Retinal pigment epithelial cell (primary cell): ENCODE data around the gene EYA4.

Experiments
- DNase-seq: peaks from one replicate; pipeline ENCODE4 v3.0.0-alpha.2; 2010; ENCODE audit warnings: low read depth
- H3K4me3 ChIP-seq: 2 replicates; pipeline ENCODE4 v1.5.1; 2011; ENCODE audit warnings: mild to moderate bottlenecking, low read length, control low read depth, moderate library complexity
- TF ChIP-seq, protein P1 (sequence below): conservative IDR thresholded peaks from 2 replicates; pipeline ENCODE4 v1.5.1; 2011; ENCODE audit warnings: low read depth, low read length, control low read depth, inconsistent platforms

Gene EYA4

DNA sequence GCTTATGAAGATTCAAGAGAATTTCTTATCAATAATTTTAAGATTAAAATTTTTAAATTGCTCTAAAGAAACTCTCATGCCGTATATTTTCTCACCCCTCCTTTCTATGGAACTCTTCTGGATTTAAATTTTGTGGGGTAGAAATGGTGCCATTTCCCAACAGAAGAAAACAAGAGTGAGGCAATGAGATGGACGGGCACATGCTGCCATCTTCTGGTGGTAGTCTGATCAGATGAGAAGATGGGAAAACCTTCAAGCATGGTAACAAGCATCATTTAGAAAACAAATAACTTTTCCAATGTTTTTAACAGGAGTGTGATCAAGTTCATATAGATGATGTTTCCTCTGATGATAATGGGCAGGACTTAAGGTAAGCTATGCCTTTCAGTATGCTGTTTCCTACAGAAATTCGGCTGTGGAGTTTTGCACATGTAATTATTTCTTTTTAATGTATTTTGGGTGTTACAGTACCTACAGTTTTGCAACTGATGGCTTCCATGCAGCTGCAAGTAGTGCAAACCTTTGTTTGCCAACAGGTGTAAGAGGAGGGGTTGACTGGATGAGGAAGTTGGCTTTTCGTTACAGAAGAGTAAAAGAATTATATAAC is 271.4 kb downstream of the EYA4 start:
- TF ChIP-seq, protein P1, sequence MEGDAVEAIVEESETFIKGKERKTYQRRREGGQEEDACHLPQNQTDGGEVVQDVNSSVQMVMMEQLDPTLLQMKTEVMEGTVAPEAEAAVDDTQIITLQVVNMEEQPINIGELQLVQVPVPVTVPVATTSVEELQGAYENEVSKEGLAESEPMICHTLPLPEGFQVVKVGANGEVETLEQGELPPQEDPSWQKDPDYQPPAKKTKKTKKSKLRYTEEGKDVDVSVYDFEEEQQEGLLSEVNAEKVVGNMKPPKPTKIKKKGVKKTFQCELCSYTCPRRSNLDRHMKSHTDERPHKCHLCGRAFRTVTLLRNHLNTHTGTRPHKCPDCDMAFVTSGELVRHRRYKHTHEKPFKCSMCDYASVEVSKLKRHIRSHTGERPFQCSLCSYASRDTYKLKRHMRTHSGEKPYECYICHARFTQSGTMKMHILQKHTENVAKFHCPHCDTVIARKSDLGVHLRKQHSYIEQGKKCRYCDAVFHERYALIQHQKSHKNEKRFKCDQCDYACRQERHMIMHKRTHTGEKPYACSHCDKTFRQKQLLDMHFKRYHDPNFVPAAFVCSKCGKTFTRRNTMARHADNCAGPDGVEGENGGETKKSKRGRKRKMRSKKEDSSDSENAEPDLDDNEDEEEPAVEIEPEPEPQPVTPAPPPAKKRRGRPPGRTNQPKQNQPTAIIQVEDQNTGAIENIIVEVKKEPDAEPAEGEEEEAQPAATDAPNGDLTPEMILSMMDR, result peak; percentile 73
- H3K4me3 ChIP-seq, result no peak overlapping the region
- no peak for DNase-seq

DNA sequence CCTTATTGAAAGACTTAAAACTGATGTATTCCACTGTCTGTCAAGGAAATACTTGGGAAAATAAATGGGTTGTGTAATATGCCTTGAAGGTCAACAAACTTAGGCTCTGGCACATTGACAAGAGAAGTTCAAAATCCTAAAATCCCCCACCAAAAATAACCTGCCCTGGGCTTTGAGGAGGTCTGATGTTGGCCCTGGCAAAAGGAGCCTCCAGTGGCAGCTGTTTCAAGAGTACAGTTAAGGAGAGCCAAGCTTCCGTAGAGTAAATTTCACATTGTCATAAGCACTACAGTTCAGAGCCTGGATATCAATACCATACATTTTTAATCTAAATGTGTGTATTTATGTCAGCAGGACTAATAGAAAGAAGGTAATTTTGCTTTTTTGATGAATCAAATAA is 282.7 kb downstream of the EYA4 start:
- TF ChIP-seq, protein P1, result no peak
- no peak overlapping the region for H3K4me3 ChIP-seq
- DNase-seq, result no peak

DNA sequence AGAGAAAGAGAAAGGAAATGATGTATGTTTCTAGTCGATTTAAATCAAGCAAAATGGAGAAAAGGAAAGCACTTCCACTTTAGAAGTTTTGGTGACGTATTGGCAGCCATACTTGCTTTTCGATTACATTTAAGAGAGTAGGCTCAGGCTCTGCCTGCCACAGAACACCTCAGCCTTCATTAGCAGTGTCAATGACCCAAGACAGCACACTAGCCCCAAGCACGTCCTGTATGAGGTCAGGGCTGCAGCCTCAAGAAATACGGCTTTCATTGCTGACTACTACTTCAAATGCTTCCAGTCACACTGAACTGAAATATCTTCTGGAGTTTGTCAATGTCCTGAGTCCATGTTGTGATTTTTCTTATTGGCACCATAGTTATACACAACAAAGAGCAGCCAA is 285.3 kb downstream of the EYA4 start:
- no peak overlapping the region for H3K4me3 ChIP-seq
- no peak for DNase-seq
- TF ChIP-seq, protein P1, result no peak

DNA sequence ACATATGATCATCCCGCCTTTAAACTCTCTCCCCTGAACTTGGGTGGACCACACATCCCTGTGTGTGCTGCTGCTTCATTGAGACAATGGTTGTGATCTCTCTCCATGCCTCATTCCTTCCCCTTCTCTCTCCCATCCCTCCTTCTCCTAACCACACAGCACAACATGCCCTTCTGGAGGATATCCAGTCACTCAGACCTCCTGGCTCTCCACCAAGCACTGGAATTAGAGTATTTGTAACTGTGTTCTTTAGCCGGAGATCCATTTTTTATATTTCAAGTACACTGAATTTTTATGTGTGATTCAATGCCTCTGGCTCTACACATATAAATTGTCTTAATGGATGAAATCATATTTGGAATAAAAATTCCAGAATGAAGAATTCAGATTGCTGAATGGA is 287.4 kb downstream of the EYA4 start:
- no peak overlapping the region for H3K4me3 ChIP-seq
- no peak for DNase-seq
- TF ChIP-seq, protein P1, result no peak

DNA sequence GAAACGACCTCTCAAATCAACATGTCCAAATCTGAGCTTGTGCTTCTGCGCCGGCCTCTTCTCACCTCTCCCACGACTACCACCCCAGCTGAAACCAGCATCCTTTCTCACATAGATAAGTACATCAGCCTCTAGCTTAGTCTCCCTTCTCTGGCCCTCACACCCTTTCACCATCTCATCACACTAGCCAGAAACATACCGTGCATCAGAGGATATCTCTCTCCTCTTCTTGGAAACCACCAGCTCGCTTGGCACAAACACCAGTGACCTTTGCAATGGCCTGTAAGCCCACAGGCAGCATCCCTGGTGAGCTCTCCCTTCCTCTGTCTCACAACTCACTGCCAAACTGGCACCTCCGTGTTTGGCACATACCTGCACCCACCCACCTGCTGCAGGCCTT is 291.8 kb downstream of the EYA4 start:
- TF ChIP-seq, protein P1, result no peak
- no peak overlapping the region for H3K4me3 ChIP-seq
- DNase-seq, result no peak

DNA sequence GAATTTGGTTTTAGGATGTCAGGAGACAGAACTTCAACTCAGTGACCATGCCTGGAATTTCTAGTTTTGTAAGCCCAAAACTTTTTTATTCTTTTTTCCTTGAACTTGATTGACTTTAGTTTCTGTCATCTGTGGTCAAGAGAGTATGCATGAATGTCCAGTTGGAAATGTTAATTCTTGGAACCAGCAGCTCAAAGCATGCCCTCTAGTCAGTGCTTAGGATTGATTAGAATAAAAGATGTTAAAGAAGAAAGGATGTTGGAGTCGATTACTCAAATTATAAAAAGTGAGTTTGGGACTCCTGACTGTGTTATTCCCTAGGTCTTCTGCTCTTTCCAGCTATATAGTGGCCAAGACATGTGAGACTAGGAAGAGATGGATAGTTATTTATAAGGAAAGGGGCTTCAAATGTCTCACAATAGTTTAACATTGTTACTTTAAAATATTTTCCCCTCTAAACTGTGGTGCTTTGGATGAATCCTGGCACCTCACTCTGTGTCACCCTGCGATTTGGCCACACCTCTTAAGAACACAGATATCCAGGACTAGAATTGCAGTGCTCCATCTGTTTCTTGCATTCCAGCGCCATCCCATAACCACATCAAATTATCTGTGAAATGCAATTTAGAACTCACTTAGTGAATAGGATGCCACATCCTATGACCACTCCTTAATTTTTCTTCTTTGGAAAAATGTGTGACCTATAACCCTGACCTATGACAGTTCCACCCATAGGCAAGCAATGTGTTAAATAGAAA is 298.5 kb downstream of the EYA4 start:
- TF ChIP-seq, protein P1, result no peak
- H3K4me3 ChIP-seq, result no peak overlapping the region
- no peak for DNase-seq

DNA sequence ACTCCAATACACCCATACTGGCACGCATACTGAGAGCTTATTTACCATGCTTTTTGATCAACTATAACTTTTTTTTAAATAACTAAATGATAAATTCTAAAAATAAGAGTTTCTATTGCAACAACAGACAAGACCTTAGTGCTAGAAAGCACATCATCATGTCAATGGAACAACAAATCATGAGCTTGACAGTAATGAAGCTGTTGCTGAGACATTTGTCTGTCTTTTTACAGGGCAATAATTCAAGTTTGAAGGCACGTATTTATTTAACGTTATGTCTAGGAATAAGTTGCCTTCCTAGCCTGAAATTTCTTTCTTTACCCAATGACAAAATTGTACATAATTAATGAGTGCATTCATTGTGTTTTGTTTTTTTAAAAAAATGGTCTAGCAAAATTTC is 299.2 kb downstream of the EYA4 start:
- TF ChIP-seq, protein P1, result no peak
- DNase-seq, result no peak
- no peak overlapping the region for H3K4me3 ChIP-seq
